ENCODE data around the gene FOXL3. TPM values are rescaled to one million over a fixed set of nuclear protein-coding genes. Genes with fewer than 3 reads are reported as not detected.
A peak's percentile ranks its signal among the peaks of the same experiment; 100 is the strongest.

FOXL3 gene
- total RNA-seq, 1 donor from 2014 or later, result not detected

DNA sequence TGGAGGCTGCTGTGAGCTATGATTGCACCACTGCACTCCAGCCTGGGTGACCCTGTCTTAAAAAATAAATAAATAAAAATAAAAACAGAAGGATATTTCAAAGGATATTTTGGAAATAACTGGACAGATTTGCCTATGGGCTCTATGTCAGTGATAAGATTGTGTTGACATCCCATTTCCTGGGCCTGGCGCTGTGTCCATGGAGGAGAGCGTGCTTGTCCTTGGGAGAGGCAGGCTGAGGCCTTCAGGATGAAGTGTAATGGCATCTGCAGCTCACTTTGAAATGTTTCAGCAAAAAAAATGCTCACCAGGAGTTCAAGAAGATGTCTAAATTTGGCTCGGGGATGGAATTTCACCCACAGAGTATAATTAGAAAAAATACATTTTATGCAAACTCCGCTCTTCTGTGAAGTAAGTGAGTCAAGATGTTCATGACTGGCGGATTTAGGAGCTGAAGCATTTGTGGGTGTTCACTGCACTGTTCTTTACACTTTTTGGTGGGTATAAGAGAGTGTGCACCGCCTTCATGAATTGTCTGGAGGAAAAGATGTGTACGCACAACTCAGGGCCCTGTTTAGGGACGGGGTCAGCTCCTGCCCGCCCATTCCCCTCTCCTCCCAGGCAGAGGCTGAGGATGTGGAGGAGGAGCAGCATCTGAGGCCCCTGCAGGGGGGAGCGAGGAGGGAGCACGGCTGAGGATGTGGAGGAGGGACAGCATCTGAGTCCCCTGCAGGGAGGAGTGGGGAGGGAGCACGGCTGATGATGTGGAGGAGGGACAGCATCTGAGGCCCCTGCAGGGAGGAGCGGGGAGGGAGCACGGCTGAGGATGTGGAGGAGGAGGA lies 18.5 kb upstream of the FOXL3 start:
- DNase-seq, result no peak
- no peak for ATAC-seq
- Histone ChIP-seq H3K4me1 (no peaks in the 10 kb centered on the region), H3K27ac (no peak overlapping the region), H3K27me3 (no peaks in the 10 kb centered on the region), H3K36me3 (no peaks in the 10 kb centered on the region), H3K4me3 (no peak overlapping the region), H3K9me3 (no peaks in the 10 kb centered on the region)
- TF ChIP-seq, protein P1, sequence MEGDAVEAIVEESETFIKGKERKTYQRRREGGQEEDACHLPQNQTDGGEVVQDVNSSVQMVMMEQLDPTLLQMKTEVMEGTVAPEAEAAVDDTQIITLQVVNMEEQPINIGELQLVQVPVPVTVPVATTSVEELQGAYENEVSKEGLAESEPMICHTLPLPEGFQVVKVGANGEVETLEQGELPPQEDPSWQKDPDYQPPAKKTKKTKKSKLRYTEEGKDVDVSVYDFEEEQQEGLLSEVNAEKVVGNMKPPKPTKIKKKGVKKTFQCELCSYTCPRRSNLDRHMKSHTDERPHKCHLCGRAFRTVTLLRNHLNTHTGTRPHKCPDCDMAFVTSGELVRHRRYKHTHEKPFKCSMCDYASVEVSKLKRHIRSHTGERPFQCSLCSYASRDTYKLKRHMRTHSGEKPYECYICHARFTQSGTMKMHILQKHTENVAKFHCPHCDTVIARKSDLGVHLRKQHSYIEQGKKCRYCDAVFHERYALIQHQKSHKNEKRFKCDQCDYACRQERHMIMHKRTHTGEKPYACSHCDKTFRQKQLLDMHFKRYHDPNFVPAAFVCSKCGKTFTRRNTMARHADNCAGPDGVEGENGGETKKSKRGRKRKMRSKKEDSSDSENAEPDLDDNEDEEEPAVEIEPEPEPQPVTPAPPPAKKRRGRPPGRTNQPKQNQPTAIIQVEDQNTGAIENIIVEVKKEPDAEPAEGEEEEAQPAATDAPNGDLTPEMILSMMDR (IDR thresholded peaks at IDR 0.05), result no peak
- intact Hi-C loops (cut with DNase I), result no loop called here

DNA sequence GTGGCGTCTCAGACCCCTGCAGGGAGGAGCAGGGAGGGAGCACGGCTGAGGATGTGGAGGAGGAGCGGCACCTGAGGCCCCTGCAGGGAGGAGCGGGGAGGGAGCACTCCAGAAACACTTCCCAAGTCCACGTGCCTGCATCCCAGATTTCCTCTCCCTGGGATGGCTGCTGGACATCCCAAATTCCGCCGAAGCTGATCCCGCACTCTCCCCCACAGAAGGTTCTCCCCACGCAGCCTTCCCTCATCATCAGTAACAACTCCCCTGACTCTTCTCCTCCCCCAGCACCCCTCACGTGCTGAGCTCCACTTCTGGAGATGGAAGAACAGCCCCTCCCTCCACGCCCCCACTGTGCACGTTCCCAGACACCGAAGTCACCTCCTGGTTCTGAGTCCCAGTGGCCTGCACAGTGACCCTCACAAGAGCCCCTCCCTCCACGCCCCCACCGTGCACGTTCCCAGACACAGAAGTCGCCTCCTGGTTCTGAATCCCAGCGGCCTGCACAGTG lies 17.8 kb upstream of the FOXL3 start:
- TF ChIP-seq, protein P1 (IDR thresholded peaks at IDR 0.05), result no peak
- Histone ChIP-seq H3K27me3 (no peaks in the 10 kb centered on the region), H3K27ac (no peak overlapping the region), H3K36me3 (no peaks in the 10 kb centered on the region), H3K4me1 (no peaks in the 10 kb centered on the region), H3K9me3 (no peaks in the 10 kb centered on the region), H3K4me3 (no peak overlapping the region)
- ATAC-seq (no peak), DNase-seq (no peak)
- intact Hi-C loops (cut with DNase I), result no loop called here

DNA sequence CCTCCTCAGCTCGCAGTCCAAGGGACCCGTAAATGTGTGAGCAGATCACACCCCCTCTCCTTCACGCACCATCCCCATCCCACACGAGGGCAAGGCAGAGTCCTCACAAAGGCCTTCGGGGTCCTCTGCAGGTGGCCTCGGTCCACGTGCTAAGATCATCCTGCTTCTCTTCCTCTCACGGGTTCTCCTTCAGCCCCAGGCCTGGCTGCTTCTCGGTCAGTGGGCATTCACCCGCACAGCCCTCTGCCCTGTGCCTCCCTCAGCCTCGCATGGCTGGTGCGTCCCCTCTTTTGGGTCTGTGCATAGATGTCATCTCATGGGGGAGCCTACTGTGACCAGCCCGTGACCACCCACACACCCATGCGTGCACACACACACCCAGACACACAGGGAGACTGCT lies 17.3 kb upstream of the FOXL3 start:
- H3K27ac ChIP-seq, result no peak overlapping the region
- H3K4me3 ChIP-seq, result no peak overlapping the region
- DNase-seq (no peak), ATAC-seq (peak; percentile 16)
- no peaks in the 10 kb centered on the region for H3K9me3 ChIP-seq
- TF ChIP-seq, protein P1 (IDR thresholded peaks at IDR 0.05), result no peak
- H3K36me3 ChIP-seq, result no peaks in the 10 kb centered on the region
- no peaks in the 10 kb centered on the region for H3K27me3 ChIP-seq
- no peaks in the 10 kb centered on the region for H3K4me1 ChIP-seq
- intact Hi-C loops (cut with DNase I), result no loop called here

DNA sequence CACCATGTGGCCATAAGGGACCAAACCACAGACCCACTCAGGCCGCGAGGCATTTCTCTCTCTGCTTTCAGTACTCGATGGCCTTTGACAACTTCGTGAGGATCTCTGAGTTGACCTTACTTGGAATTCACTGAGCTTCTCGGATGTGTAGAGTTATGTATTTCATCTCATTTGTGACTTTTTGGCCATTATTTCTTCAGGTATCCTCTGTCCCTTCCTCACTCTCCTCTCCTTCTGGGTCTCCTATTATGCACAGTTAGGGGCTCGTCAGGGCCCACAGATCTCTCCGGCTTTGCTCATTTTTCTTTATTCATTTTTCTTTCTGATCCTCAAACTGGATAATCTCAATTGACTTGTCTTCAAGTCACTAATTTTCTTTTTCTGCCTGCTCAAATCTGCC lies 16.6 kb upstream of the FOXL3 start:
- DNase-seq (no peak), ATAC-seq (no peak)
- intact Hi-C loops (cut with DNase I), result no loop called here
- H3K36me3 ChIP-seq, result no peaks in the 10 kb centered on the region
- no peaks in the 10 kb centered on the region for H3K4me1 ChIP-seq
- H3K27ac ChIP-seq, result no peak overlapping the region
- H3K27me3 ChIP-seq, result no peaks in the 10 kb centered on the region
- no peaks in the 10 kb centered on the region for H3K9me3 ChIP-seq
- TF ChIP-seq, protein P1 (IDR thresholded peaks at IDR 0.05), result no peak
- H3K4me3 ChIP-seq, result no peak overlapping the region

DNA sequence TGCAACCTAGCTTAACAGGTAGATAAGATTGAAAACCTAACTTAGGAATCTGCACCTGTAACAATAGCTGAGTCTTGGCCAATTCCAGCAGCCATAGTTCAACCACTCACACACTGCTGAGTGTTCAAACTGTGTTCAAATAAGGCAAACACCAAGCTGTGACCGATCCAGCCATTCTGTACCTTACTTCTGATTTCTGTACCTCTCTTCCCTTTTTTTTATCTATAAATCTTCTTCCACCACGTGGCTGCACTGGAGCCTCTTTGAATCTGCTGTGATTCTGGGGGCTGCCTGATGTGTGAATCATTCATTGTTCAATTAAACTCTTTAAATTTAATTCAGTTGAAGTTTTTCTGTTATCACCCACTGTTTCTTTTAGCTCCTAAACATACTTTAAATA lies 15.7 kb upstream of the FOXL3 start:
- intact Hi-C loops (cut with DNase I), result no loop called here
- TF ChIP-seq, protein P1 (IDR thresholded peaks at IDR 0.05), result no peak

More for the DNA sequence above, 15.7 kb upstream of the FOXL3 start:
- no peak overlapping the region for H3K27ac ChIP-seq
- H3K4me3 ChIP-seq, result no peak overlapping the region
- H3K27me3 ChIP-seq, result no peaks in the 10 kb centered on the region
- no peaks in the 10 kb centered on the region for H3K36me3 ChIP-seq
- H3K9me3 ChIP-seq, result no peaks in the 10 kb centered on the region
- no peak for ATAC-seq
- H3K4me1 ChIP-seq, result no peaks in the 10 kb centered on the region
- DNase-seq, result no peak
